Stimulated activated CD4-positive, alpha-beta T cell treated with anti-CD3 and anti-CD28 coated beads, Interleukin-1b, Interleukin-23, amount 100 ng/mL, for 4 hours (primary cell): ENCODE data around the gene FCGBP.
"Not testable (repeated sequence)": the region's sequence is repeated elsewhere in the genome, so short reads cannot be mapped to it uniquely, and the experiment has no call there.

Source experiments
- DNase-seq, 2 donors: peaks; one replicate each; pipeline ENCODE4 v3.0.0-alpha.2; 2020; ENCODE audit warnings: low read depth in 2 of 2

The FCGBP gene

GRCh38 chr19:39934584-39935363 lies at the start of gene FCGBP:
FCGBP (minus strand) TSS chr19:39934634.
- DNase-seq: no peak

GRCh38 chr19:39983695-39984300 lies 49.4 kb upstream of the FCGBP start:
- DNase-seq: no peak

GRCh38 chr19:39982883-39983282 lies 48.4 kb upstream of the FCGBP start:
- DNase-seq: no peak

GRCh38 chr19:39974377-39975155 lies 40.1 kb upstream of the FCGBP start:
- DNase-seq: no peak

- DNase-seq: no peak
These were observed 37.1 kb upstream of the FCGBP start for GRCh38 chr19:39971380-39972035.

- peak; percentile 93 to 96 for DNase-seq
These were observed 36.4 kb upstream of the FCGBP start, which contains the start of gene PSMC4 for GRCh38 chr19:39970675-39971379. PSMC4 (plus strand) TSS chr19:39971165; CDS start chr19:39971203, 38 bp downstream.

- DNase-seq: no peak
These were observed 35.9 kb upstream of the FCGBP start for GRCh38 chr19:39970425-39970674.

- no peak for DNase-seq
These were observed 35.4 kb upstream of the FCGBP start for GRCh38 chr19:39969681-39970424.

GRCh38 chr19:39969266-39969665 lies 34.8 kb upstream of the FCGBP start:
- no peak for DNase-seq

GRCh38 chr19:39968789-39969188 lies 34.4 kb upstream of the FCGBP start:
- no peak for DNase-seq

- no peak for DNase-seq
These were observed 33.1 kb upstream of the FCGBP start for GRCh38 chr19:39967561-39967960.

- no peak for DNase-seq
These were observed 32.2 kb upstream of the FCGBP start for GRCh38 chr19:39966617-39967016.

- no peak for DNase-seq
These were observed 29.5 kb upstream of the FCGBP start for GRCh38 chr19:39963898-39964297.

- not testable (repeated sequence) for DNase-seq
These were observed 25.0 kb upstream of the FCGBP start for GRCh38 chr19:39959407-39959806.

- not testable (repeated sequence) for DNase-seq
These were observed 24.5 kb upstream of the FCGBP start for GRCh38 chr19:39958942-39959341.

- not testable (repeated sequence) for DNase-seq
These were observed 23.5 kb upstream of the FCGBP start for GRCh38 chr19:39957886-39958285.

- DNase-seq: no peak
These were observed 19.5 kb upstream of the FCGBP start for GRCh38 chr19:39953915-39954314.

- no peak for DNase-seq
These were observed 17.3 kb upstream of the FCGBP start for GRCh38 chr19:39951686-39952085.

- DNase-seq: no peak
These were observed 16.7 kb upstream of the FCGBP start for GRCh38 chr19:39951065-39951650.

GRCh38 chr19:39949026-39949747 lies 14.8 kb upstream of the FCGBP start:
- no peak for DNase-seq
